ENCODE results near the gene BRD2.
A peak's percentile ranks its signal among the peaks of the same experiment; 100 is the strongest.

The BRD2 gene

GRCh38 chr6:32936239-32937152 lies 31.9 kb upstream of the BRD2 start:
- TF ChIP-seq CTCF (conservative IDR thresholded peaks at IDR 0.05) = no peak
- H3K27ac ChIP-seq = no peak overlapping the region

DNA sequence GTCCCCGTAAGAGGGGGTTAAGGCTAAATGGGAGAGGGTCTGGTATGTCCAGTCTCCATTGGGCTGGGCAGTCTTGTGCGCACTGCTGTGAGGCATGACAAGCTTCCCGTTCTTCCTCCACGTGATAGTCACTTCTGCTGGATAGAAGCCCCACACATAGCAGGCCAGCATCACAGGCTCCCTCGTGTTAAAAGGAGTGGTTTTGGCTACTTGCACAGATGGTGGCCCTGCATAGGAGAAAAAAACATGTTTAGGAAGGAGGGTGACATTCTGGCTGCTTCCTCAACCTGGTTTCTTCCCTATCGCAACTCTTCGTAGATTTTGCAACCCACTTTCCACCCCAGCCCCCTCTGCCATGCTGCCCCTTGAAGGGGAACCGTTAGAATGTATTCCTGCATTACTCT lies 31.2 kb upstream of the BRD2 start:
- no peak for TF ChIP-seq CTCF (conservative IDR thresholded peaks at IDR 0.05)
- H3K27ac ChIP-seq = no peak overlapping the region

DNA sequence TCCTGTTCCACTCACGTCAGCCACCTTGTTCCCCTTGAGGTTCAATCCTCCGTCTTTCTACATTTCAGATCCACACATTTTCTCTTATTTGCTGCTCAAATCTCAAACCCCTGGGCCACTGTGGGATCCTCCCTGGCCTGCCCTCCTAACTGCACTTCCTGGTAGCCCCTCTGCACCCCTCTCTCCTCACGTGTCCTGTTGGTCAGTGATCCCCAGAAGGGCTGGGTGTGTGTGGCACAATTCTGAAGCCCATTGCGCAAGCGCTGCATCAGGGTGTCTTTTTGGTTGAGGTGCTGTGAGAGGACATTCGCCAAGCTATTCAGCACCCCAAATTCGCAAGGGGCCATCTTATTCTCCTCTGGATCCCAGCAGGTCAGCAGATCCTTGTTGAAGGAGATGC lies 29.9 kb upstream of the BRD2 start:
- H3K27ac ChIP-seq = no peak overlapping the region
- TF ChIP-seq CTCF (conservative IDR thresholded peaks at IDR 0.05) = no peak

DNA sequence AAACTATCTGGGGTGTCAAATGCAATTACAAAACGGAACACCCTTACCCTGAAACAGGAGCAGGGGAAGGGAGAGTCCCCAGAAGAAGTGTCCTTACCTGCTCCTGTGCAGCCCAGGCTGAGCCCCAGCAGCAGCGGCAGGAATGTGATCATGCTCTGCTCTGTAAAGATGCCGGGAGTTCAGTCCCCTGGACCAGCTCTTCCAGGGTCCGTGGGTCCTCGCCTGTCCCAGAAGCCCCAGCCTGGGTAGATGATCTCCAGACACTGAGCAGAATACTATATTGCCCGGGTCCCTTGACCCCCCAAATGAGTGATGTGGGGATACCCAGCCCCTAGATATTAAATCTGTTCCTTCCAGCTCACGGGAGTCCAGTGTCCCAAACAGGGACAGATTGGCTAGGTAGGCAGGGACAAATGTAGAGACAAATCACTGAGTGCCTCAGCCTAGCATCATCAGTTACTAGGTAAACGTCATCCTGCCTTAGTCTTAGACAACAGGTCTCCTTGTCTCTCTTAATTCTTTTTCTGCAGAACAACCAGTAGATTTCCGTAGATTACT lies 27.7 kb upstream of the BRD2 start, which contains the start of gene HLA-DMB:
HLA-DMB (minus strand) TSS at position 373 of the 558 bp plus-strand sequence; CDS start at position 152, 221 bp downstream.
- TF ChIP-seq CTCF (conservative IDR thresholded peaks at IDR 0.05) = no peak
- peak within 1 kb of the TSS; percentile 92 for H3K27ac ChIP-seq

DNA sequence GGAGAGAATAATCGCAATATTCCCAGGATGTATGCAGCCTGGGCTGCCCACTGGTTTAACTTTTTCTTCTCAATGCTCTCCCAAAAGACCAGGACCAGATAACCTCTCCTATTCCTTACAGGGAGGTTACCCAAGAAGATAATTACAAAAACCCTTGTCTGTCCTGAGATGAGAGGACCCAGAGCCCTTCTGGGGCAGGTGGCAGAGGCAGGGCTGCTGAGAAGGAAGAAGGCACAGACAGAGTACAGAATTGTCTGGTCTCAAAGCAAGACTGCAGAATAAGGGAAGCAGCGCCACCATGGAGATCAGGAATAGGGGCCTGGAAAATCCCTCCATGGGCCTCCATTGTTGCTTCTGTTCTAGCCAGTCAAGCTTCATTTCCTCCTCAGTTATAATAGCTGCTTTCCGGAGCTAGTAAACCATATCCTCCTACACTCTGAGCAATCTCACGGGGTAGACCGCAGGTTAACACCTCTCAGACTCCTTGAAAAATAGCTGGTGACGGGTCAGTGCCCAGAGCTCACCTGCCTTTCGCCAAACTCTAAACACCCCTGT lies 27.1 kb upstream of the BRD2 start:
- no peak for TF ChIP-seq CTCF (conservative IDR thresholded peaks at IDR 0.05)
- H3K27ac ChIP-seq = peak overlapping the region; percentile 92

DNA sequence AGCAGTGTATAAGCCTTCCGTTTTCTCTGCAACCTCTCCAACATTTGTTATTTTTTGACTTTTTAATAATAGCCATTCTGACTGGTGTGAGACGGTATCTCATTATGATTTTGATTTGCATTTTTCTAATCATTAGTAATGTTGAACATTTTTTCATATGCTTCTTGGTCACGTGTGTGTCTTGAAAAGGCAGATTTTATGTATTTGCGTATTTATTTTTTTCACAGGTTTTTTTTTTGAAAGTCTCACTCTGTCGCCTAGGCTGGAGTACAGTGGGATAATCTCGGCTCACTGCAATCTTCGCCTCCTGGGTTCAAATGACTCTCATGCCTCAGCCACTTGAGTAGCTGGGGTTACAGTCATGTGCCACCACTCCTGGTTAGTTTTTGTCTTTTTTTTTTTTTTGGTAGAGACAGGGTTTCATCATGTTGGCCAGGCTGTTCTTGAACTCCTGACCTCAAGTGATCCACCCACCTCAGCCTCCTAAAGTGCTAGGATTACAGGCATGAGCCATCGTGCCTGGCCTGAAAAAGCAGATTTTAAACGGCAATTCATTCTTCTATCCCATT lies 25.8 kb upstream of the BRD2 start:
- H3K27ac ChIP-seq = peak overlapping the region; percentile 92

GRCh38 chr6:32943864-32944649 lies 24.3 kb upstream of the BRD2 start:
- TF ChIP-seq CTCF (conservative IDR thresholded peaks at IDR 0.05) = no peak
- H3K27ac ChIP-seq = no peak overlapping the region

All from VCaP (cell line).